ENCODE results near the gene NFIX.

- TF ChIP-seq, protein P1, sequence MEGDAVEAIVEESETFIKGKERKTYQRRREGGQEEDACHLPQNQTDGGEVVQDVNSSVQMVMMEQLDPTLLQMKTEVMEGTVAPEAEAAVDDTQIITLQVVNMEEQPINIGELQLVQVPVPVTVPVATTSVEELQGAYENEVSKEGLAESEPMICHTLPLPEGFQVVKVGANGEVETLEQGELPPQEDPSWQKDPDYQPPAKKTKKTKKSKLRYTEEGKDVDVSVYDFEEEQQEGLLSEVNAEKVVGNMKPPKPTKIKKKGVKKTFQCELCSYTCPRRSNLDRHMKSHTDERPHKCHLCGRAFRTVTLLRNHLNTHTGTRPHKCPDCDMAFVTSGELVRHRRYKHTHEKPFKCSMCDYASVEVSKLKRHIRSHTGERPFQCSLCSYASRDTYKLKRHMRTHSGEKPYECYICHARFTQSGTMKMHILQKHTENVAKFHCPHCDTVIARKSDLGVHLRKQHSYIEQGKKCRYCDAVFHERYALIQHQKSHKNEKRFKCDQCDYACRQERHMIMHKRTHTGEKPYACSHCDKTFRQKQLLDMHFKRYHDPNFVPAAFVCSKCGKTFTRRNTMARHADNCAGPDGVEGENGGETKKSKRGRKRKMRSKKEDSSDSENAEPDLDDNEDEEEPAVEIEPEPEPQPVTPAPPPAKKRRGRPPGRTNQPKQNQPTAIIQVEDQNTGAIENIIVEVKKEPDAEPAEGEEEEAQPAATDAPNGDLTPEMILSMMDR (IDR thresholded peaks at IDR 0.05): no peak
- no peak for TF ChIP-seq POLR2A (IDR thresholded peaks at IDR 0.05)
Observed at GRCh38 chr19:13085666-13086065, 90.4 kb downstream of the NFIX start.
